Suprapubic skin (tissue), 3 donors: ENCODE data around the gene ARHGAP32.

Experiments used
- CTCF ChIP-seq, 2 donors: fragments of 200-600 bp in 1 of 2; fragments of 450-650 bp in 1 of 2; sonication (generic) in 1 of 2; IDR thresholded peaks; one replicate each; pipeline ENCODE4 v1.5.1; 2016 to 2019; ENCODE audit warnings: antibody characterized with exemption in 2 of 2, mild to moderate bottlenecking in 1 of 2, moderate library complexity in 1 of 2
- EP300 ChIP-seq: sonication (generic); formaldehyde crosslinking; IDR thresholded peaks from one replicate; pipeline ENCODE4 v1.6.1; 2017; ENCODE audit warnings: antibody characterized with exemption

GRCh38 chr11:129055196-129055595 lies 136.9 kb downstream of the ARHGAP32 start:
- TF ChIP-seq EP300 (no peak), CTCF (IDR thresholded peaks at IDR 0.05) (no peak)
